HUES64 (cell line): ENCODE results near the gene CAPZA2.

Source experiments
- H3K27ac ChIP-seq: 2 replicates; pipeline ENCODE4 v1.7.0; 2013; ENCODE audit warnings: low read depth, low read length, inconsistent platforms
- H3K27me3 ChIP-seq: 2 replicates; pipeline ENCODE4 v1.6.1; 2013; ENCODE audit warnings: mild to moderate bottlenecking, low read length; ENCODE audit not compliant: insufficient read depth
- H3K36me3 ChIP-seq: 2 replicates; pipeline ENCODE4 v1.6.1; 2013; ENCODE audit warnings: mild to moderate bottlenecking, low read length; ENCODE audit not compliant: insufficient read depth
- H3K4me1 ChIP-seq: 2 replicates; pipeline ENCODE4 v1.6.1; 2013; ENCODE audit warnings: mild to moderate bottlenecking, low read length, moderate library complexity; ENCODE audit not compliant: insufficient read depth
- H3K4me3 ChIP-seq: 2 replicates; pipeline ENCODE4 v1.5.1; 2013; ENCODE audit warnings: mild to moderate bottlenecking, low read length, moderate library complexity
- H3K9ac ChIP-seq: 2 replicates; pipeline ENCODE4 v1.6.1; 2013; ENCODE audit warnings: mild to moderate bottlenecking, low read depth, low read length
- H3K9me3 ChIP-seq: 2 replicates; pipeline ENCODE4 v1.6.1; 2013; ENCODE audit warnings: low read depth, low read length; ENCODE audit not compliant: insufficient read depth
- WGBS: fragments of 150-250, 120-280 bp; methylation state at CpG from one replicate; pipeline ENCODE4 v1.1.7; 2013; ENCODE audit warnings: missing lambda C conversion rate; 5-methylcytosine and 5-hydroxymethylcytosine counted together

CAPZA2 gene

DNA sequence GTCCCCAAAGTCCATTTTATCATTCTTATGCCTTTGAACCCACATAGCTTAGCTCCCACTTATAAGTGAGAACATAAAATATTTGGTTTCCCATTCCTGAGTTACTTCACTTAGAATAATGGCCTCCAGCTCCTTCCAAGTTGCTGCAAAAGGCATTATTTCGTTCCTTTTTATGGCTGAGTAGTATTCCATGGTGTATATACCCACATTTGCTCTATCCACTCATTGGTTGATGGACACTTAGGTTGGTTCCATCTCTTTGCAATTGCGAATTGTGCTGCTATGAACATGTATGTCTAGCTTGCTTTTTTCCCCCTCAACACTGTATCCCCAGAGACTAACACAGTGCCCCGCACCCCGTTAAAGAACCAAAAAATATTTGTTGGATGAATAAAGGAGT, 670 bp upstream of the CAPZA2 start:
- 78% methylated on average over 2 of the region's 4 CpGs for WGBS
- Histone ChIP-seq H3K27ac (no peak overlapping the region), H3K27me3 (no peaks in the 10 kb centered on the region), H3K36me3 (no peaks in the 10 kb centered on the region), H3K4me3 (peak overlapping the region; percentile 40), H3K9ac (no peak overlapping the region), H3K9me3 (no peaks in the 10 kb centered on the region), H3K4me1 (peaks cover 12% of the 10 kb centered on the region)

- Histone ChIP-seq H3K36me3 (no peaks in the 10 kb centered on the region), H3K9me3 (no peaks in the 10 kb centered on the region), H3K27ac (peak overlapping the region; percentile 88), H3K27me3 (no peaks in the 10 kb centered on the region), H3K9ac (peak overlapping the region; percentile 87), H3K4me1 (peaks cover 13% of the 10 kb centered on the region; the same call in 1 of the 2 replicates), H3K4me3 (peak overlapping the region; percentile 94)
- under 1% methylated on average over 33 of the region's 33 CpGs for WGBS
These were observed 724 bp downstream of the CAPZA2 start for GRCh38 chr7:116862951-116863670.

- Histone ChIP-seq H3K9me3 (no peaks in the 10 kb centered on the region), H3K27me3 (no peaks in the 10 kb centered on the region), H3K4me1 (peaks cover 13% of the 10 kb centered on the region; the same call in 1 of the 2 replicates), H3K9ac (0 out of 2 replicates have a peak overlapping the region, but pooled peaks have one; percentile 87), H3K27ac (no peak overlapping the region), H3K4me3 (peak overlapping the region; percentile 94), H3K36me3 (no peaks in the 10 kb centered on the region)
- WGBS: 59% methylated on average over 8 of the region's 9 CpGs
These were observed 1.6 kb downstream of the CAPZA2 start for GRCh38 chr7:116863936-116864500.

- H3K4me3 ChIP-seq: no peak overlapping the region
- H3K9me3 ChIP-seq: no peaks in the 10 kb centered on the region
- peaks cover 5% of the 10 kb centered on the region; the same call in 1 of the 2 replicates for H3K4me1 ChIP-seq
- 93% methylated on average over 6 of the region's 6 CpGs for WGBS
- no peak overlapping the region for H3K27ac ChIP-seq
- H3K27me3 ChIP-seq: no peaks in the 10 kb centered on the region
- H3K9ac ChIP-seq: no peak overlapping the region
- peaks cover 5% of the 10 kb centered on the region; the same call in 1 of the 2 replicates for H3K36me3 ChIP-seq
These were observed 8.8 kb downstream of the CAPZA2 start for GRCh38 chr7:116871061-116871700.

- Histone ChIP-seq H3K36me3 (peaks cover 8% of the 10 kb centered on the region; the same call in 1 of the 2 replicates), H3K27me3 (no peaks in the 10 kb centered on the region), H3K4me3 (no peak overlapping the region), H3K4me1 (peaks cover 7% of the 10 kb centered on the region; the same call in 1 of the 2 replicates), H3K9ac (no peak overlapping the region), H3K9me3 (no peaks in the 10 kb centered on the region), H3K27ac (no peak overlapping the region)
- WGBS: no CpG with 5 or more reads among the region's 1 CpG
These were observed 9.6 kb downstream of the CAPZA2 start for GRCh38 chr7:116872026-116872425.

DNA sequence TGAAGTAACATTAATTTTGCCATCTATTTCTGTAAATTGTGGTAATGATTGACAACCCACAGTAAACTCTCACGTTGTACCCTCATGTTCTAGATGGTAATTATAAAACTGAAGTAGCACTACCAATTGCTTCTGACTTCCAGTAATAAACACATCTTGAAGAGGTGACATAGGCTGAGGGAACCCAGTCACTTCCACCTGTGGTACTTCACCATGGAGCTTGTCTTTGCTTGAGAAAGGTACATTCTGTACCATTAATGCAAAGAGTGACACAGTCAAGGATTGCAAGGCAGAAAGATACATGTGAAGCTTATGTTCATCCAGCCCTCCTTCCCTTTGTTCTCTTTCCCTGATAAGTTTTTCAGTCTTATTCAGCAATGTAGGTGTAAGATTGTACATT, 11.2 kb downstream of the CAPZA2 start:
- Histone ChIP-seq H3K4me1 (0 out of 2 replicates have a peak, but pooled peaks cover 6% of the 10 kb centered on the region), H3K4me3 (no peak overlapping the region), H3K27me3 (no peaks in the 10 kb centered on the region), H3K27ac (no peak overlapping the region), H3K9ac (no peak overlapping the region), H3K36me3 (peaks cover 9% of the 10 kb centered on the region; the same call in 1 of the 2 replicates), H3K9me3 (no peaks in the 10 kb centered on the region)
- WGBS: 100% methylated on average over 1 of the region's 1 CpG

DNA sequence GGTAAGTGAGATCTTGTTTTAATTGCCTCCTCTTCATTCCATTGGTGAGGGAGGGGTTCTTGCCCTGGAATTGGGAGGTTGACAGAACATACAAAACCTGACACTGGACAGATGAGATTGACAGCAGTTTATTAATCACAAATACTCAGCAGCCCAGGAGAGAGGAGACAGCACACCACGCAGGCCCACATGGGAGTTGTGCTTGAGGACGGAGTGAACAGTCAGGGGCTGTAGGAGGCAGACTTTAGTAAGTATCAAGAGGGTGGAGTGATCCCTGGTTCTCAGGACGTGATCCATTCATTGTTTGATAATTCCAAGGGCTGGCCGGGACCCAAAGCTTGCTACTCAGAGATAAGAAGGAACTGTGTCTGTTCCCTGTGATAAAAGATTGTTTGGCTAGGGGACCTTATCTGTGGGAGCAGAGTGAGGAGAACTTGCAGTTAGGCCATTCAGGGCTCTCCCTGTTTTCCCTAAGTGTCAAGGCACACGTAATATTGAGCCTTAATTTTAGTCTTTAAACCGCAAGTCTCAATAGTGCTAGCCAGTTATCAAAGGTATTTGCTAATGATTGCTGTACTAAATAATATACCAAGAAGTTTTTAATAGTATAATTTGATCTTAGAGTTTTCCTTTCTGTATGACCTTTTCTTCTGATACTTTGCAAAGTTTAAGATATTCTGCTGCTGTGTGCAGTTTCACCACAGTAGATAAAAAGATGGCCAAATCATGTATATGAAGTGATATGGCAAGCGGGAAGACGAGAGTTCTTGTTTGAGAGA, 14.5 kb downstream of the CAPZA2 start:
- H3K27ac ChIP-seq: no peak overlapping the region
- no peak overlapping the region for H3K4me3 ChIP-seq
- WGBS: 84% methylated on average over 7 of the region's 8 CpGs
- no peaks in the 10 kb centered on the region for H3K9me3 ChIP-seq
- H3K9ac ChIP-seq: no peak overlapping the region
- H3K27me3 ChIP-seq: no peaks in the 10 kb centered on the region
- peaks cover 9% of the 10 kb centered on the region; the same call in 1 of the 2 replicates for H3K36me3 ChIP-seq
- 0 out of 2 replicates have a peak, but pooled peaks cover 6% of the 10 kb centered on the region for H3K4me1 ChIP-seq

- Histone ChIP-seq H3K4me1 (0 out of 2 replicates have a peak, but pooled peaks cover 6% of the 10 kb centered on the region), H3K36me3 (peaks cover 9% of the 10 kb centered on the region; the same call in 1 of the 2 replicates), H3K9ac (no peak overlapping the region), H3K27ac (no peak overlapping the region), H3K4me3 (no peak overlapping the region), H3K27me3 (no peaks in the 10 kb centered on the region), H3K9me3 (no peaks in the 10 kb centered on the region)
- WGBS: 96% methylated on average over 3 of the region's 3 CpGs
These were observed 15.2 kb downstream of the CAPZA2 start for GRCh38 chr7:116877443-116878217.

- no peaks in the 10 kb centered on the region for H3K27me3 ChIP-seq
These were observed 22.3 kb downstream of the CAPZA2 start for GRCh38 chr7:116884691-116885090.

GRCh38 chr7:116885724-116886123, 23.3 kb downstream of the CAPZA2 start:
- no peak overlapping the region for H3K4me3 ChIP-seq
- no peaks in the 10 kb centered on the region for H3K27me3 ChIP-seq
- H3K27ac ChIP-seq: no peak overlapping the region
- H3K9me3 ChIP-seq: no peaks in the 10 kb centered on the region
- peaks cover 5% of the 10 kb centered on the region; the same call in 1 of the 2 replicates for H3K4me1 ChIP-seq
- WGBS: no CpG with 5 or more reads among the region's 2 CpGs
- H3K9ac ChIP-seq: no peak overlapping the region
- H3K36me3 ChIP-seq: peaks cover 32% of the 10 kb centered on the region

More at GRCh38 chr7:116884691-116885090, 22.3 kb downstream of the CAPZA2 start:
- Histone ChIP-seq H3K36me3 (peaks cover 24% of the 10 kb centered on the region), H3K4me3 (no peak overlapping the region), H3K9ac (no peak overlapping the region), H3K4me1 (peaks cover 5% of the 10 kb centered on the region; the same call in 1 of the 2 replicates), H3K9me3 (no peaks in the 10 kb centered on the region), H3K27ac (no peak overlapping the region)
- WGBS: 100% methylated on average over 2 of the region's 3 CpGs
